ENCODE results near the gene KRT7.

DNA sequence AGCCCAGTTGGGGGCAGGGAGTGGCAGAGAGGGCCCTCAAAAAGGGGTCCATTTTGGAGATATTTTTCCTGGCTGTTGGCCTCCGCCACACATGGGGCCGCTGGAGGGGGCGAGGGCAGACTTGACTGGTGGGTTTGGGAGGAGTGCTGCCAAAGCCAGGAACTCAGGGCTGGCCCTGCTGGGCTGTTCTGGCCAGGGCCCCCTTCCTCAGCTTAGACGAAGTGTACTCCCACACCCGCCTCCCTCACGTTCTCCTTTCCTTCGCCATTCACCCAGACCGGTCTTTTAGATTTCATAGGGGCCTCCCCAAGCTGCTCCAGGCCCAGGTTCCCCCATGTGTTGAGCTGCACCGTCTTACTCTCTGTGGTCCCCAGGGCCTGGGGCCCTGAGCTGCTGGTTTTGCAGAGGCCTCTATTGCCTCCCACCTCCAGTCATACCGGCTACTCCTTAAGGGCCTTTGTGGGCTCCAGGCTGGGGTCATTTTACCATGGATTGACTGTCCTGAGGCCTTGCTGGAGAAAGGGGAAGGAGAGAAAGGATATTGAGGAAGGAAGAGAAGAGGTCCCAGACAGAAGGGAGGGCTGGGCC lies 1.3 kb downstream of the KRT7 start:
- TF ChIP-seq EZH2 (IDR thresholded peaks at IDR 0.05; ENCODE audit: borderline replicate concordance, low read length) = no peak
- TF ChIP-seq, protein P1, sequence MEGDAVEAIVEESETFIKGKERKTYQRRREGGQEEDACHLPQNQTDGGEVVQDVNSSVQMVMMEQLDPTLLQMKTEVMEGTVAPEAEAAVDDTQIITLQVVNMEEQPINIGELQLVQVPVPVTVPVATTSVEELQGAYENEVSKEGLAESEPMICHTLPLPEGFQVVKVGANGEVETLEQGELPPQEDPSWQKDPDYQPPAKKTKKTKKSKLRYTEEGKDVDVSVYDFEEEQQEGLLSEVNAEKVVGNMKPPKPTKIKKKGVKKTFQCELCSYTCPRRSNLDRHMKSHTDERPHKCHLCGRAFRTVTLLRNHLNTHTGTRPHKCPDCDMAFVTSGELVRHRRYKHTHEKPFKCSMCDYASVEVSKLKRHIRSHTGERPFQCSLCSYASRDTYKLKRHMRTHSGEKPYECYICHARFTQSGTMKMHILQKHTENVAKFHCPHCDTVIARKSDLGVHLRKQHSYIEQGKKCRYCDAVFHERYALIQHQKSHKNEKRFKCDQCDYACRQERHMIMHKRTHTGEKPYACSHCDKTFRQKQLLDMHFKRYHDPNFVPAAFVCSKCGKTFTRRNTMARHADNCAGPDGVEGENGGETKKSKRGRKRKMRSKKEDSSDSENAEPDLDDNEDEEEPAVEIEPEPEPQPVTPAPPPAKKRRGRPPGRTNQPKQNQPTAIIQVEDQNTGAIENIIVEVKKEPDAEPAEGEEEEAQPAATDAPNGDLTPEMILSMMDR (IDR thresholded peaks at IDR 0.05; ENCODE audit: low read length) = no peak

Data from OCI-LY1 (cell line).